H1 (cell line): ENCODE measurements around the gene WBP4. TPM values are rescaled to one million over a fixed set of nuclear protein-coding genes. Genes with fewer than 3 reads are reported as not detected.

Experiments
- CTCF ChIA-PET: fragments of 300-600 bp; sonication (Branson Sonifier 250); formaldehyde crosslinking; loops from one replicate; lab custom pipeline; 2021; ENCODE audit not compliant: partially characterized antibody; lab: Charles Lee
- POLR2A ChIA-PET: fragments of 300-600 bp; sonication (Branson Sonifier 250); formaldehyde crosslinking; loops from one replicate; lab custom pipeline; 2021; ENCODE audit warnings: inconsistent platforms; ENCODE audit not compliant: partially characterized antibody; lab: Charles Lee
- DNase-seq, 2 experiments: peaks; one replicate each; pipeline versions ENCODE4 v3.0.0 to v3.0.0-alpha.2; 2010 to 2022; ENCODE audit warnings: low spot score in 2 of 2, low read depth in 1 of 2, mixed read lengths in 1 of 2
- FAIRE-seq: peaks from 2 replicates; lab custom pipeline; 2011; peaks lifted over from hg19 to GRCh38; lab: Jason Lieb, UNC
- H2AFZ ChIP-seq: 2 replicates; pipeline ENCODE4 v1.8.1; 2012; ENCODE audit warnings: low read length, inconsistent platforms
- H2AK5ac ChIP-seq: 2 replicates; pipeline ENCODE4 v1.6.1; 2013; ENCODE audit warnings: low read depth, low read length
- H2BK120ac ChIP-seq: replicated peaks from 2 replicates; pipeline ENCODE3; 2013; ENCODE audit warnings: low read depth, low read length, inconsistent platforms
- H2BK12ac ChIP-seq: 2 replicates; pipeline ENCODE4 v1.6.1; 2013; ENCODE audit warnings: low read depth, low read length
- H2BK15ac ChIP-seq: 2 replicates; pipeline ENCODE4 v1.6.1; 2013; ENCODE audit warnings: low read length
- H2BK20ac ChIP-seq: 2 replicates; pipeline ENCODE4 v1.6.1; 2013; ENCODE audit warnings: low read length
- H2BK5ac ChIP-seq: 2 replicates; pipeline ENCODE4 v1.6.1; 2013; ENCODE audit warnings: low read depth, low read length
- H3K14ac ChIP-seq: 2 replicates; pipeline ENCODE4 v1.6.1; 2013; ENCODE audit warnings: inconsistent platforms; ENCODE audit not compliant: insufficient read length
- H3K18ac ChIP-seq: 2 replicates; pipeline ENCODE4 v1.6.1; 2013; ENCODE audit warnings: low read length; ENCODE audit errors: extremely low read depth
- H3K23ac ChIP-seq: 2 replicates; pipeline ENCODE4 v1.6.1; 2013; ENCODE audit warnings: inconsistent platforms; ENCODE audit not compliant: insufficient read length
- H3K23me2 ChIP-seq: 2 replicates; pipeline ENCODE4 v1.6.1; 2013; ENCODE audit warnings: low read depth, low read length
- H3K27ac ChIP-seq: 2 replicates; pipeline ENCODE4 v1.6.1; 2011; ENCODE audit warnings: low read depth, low read length, inconsistent platforms
- H3K27me3 ChIP-seq, 4 experiments: replicated peaks in 1 of 4; 1 replicate in 1 of 4; 2 replicates in 3 of 4; pipeline versions ENCODE4 v1.6.1 to v1.8.1; 2011 to 2013; ENCODE audit warnings: low read length in 3 of 4, mild to moderate bottlenecking in 3 of 4, inconsistent platforms in 2 of 4, mixed read lengths in 2 of 4, moderate library complexity in 1 of 4; ENCODE audit not compliant: control insufficient read depth in 3 of 4, insufficient read depth in 3 of 4; ENCODE audit errors: extremely low read depth in 1 of 4
- H3K36me3 ChIP-seq, 4 experiments: 2 replicates each; pipeline versions ENCODE4 v1.6.1 to v1.8.1; 2011 to 2013; ENCODE audit warnings: mild to moderate bottlenecking in 4 of 4, low read length in 3 of 4, moderate library complexity in 2 of 4, control low read depth in 1 of 4, inconsistent platforms in 1 of 4; ENCODE audit not compliant: insufficient read depth in 4 of 4, control insufficient read depth in 2 of 4
- H3K4ac ChIP-seq: replicated peaks from 2 replicates; pipeline ENCODE3; 2013; ENCODE audit warnings: low read length, low read depth, mixed read lengths, inconsistent platforms; ENCODE audit not compliant: insufficient read length
- H3K4me1 ChIP-seq, 4 experiments: replicated peaks in 1 of 4; 1 replicate in 1 of 4; 2 replicates in 3 of 4; pipeline versions ENCODE4 v1.6.1 to v1.8.1; 2011 to 2013; ENCODE audit warnings: low read length in 3 of 4, inconsistent platforms in 2 of 4, mixed read lengths in 1 of 4; ENCODE audit not compliant: insufficient read depth in 4 of 4, control insufficient read depth in 3 of 4
- H3K4me2 ChIP-seq, 2 experiments: 2 replicates each; pipeline versions ENCODE4 v1.6.1 to v1.8.1; 2011 to 2013; ENCODE audit warnings: low read depth in 2 of 2, low read length in 2 of 2, control low read depth in 1 of 2, inconsistent platforms in 1 of 2, mild to moderate bottlenecking in 1 of 2; ENCODE audit not compliant: insufficient read depth in 1 of 2
- H3K4me3 ChIP-seq, 4 experiments: fragments of 200-600, 300-600 bp in 1 of 4; sonication (generic), shearing (Covaris generic), sonication (Bioruptor Twin) in 1 of 4; 2 replicates each; pipeline versions ENCODE4 v1.5.1 to v1.8.1; 2011 to 2016; ENCODE audit warnings: low read length in 4 of 4, low read depth in 3 of 4, control low read depth in 2 of 4, inconsistent platforms in 2 of 4, mild to moderate bottlenecking in 2 of 4, mixed read lengths in 1 of 4, moderate library complexity in 1 of 4; ENCODE audit not compliant: insufficient read depth in 2 of 4; ENCODE audit errors: extremely low read depth in 1 of 4
- H3K56ac ChIP-seq: replicated peaks from 2 replicates; pipeline ENCODE3; 2013; ENCODE audit warnings: low read depth, mild to moderate bottlenecking, mixed read lengths, low read length, inconsistent platforms; ENCODE audit not compliant: insufficient read length
- H3K79me1 ChIP-seq: 2 replicates; pipeline ENCODE4 v1.6.1; 2013; ENCODE audit warnings: low read depth, low read length, control low read depth
- H3K79me2 ChIP-seq, 2 experiments: 2 replicates each; pipeline versions ENCODE4 v1.6.1 to v1.8.1; 2012 to 2013; ENCODE audit warnings: low read length in 2 of 2, mild to moderate bottlenecking in 2 of 2, inconsistent platforms in 1 of 2; ENCODE audit not compliant: insufficient read depth in 2 of 2, control insufficient read depth in 1 of 2
- H3K9ac ChIP-seq, 4 experiments: replicated peaks in 1 of 4; 1 replicate in 1 of 4; 2 replicates in 3 of 4; pipeline versions ENCODE4 v1.6.1 to v1.8.1; 2011 to 2013; ENCODE audit warnings: low read depth in 3 of 4, low read length in 3 of 4, control low read depth in 2 of 4, mild to moderate bottlenecking in 2 of 4, moderate library complexity in 2 of 4, inconsistent platforms in 1 of 4; ENCODE audit errors: extremely low read depth in 1 of 4
- H3K9me3 ChIP-seq, 2 experiments: 2 replicates each; pipeline versions ENCODE4 v1.6.1 to v1.8.1; 2012 to 2013; ENCODE audit warnings: mild to moderate bottlenecking in 2 of 2, moderate library complexity in 2 of 2, control low read depth in 1 of 2, inconsistent platforms in 1 of 2, low read depth in 1 of 2, low read length in 1 of 2, mixed read lengths in 1 of 2; ENCODE audit not compliant: insufficient read depth in 2 of 2
- H4K20me1 ChIP-seq, 2 experiments: replicated peaks in 1 of 2; 2 replicates each; pipeline versions ENCODE3 to v1.8.1; 2011 to 2013; ENCODE audit warnings: inconsistent platforms in 2 of 2, low read length in 2 of 2, mild to moderate bottlenecking in 1 of 2; ENCODE audit not compliant: insufficient read depth in 2 of 2, control insufficient read depth in 1 of 2
- H4K5ac ChIP-seq: 2 replicates; pipeline ENCODE4 v1.6.1; 2013; ENCODE audit warnings: low read length, low read depth, mixed read lengths, inconsistent platforms; ENCODE audit not compliant: insufficient read length
- H4K8ac ChIP-seq: 2 replicates; pipeline ENCODE4 v1.8.0; 2013; ENCODE audit warnings: mild to moderate bottlenecking, moderate library complexity, low read length, inconsistent platforms; ENCODE audit not compliant: insufficient read depth; ENCODE audit errors: extremely low read depth
- H4K91ac ChIP-seq: replicated peaks from 2 replicates; pipeline ENCODE3; 2013; ENCODE audit warnings: low read length, mixed read lengths, inconsistent platforms; ENCODE audit not compliant: insufficient read length
- BCL11A ChIP-seq, 2 experiments: IDR thresholded peaks; one replicate each; pipeline ENCODE4 v1.6.1; 2011; ENCODE audit warnings: low read depth in 2 of 2, low read length in 2 of 2, mild to moderate bottlenecking in 2 of 2
- CHD1 ChIP-seq: IDR thresholded peaks from 2 replicates; pipeline ENCODE4 v1.6.1; 2012; ENCODE audit warnings: low read depth, low read length, improper control_type of control experiment
- HDAC2 ChIP-seq, 2 experiments: fragments of 300-600 bp in 1 of 2; sonication (generic) in 1 of 2; IDR thresholded peaks; 2 replicates each; pipeline ENCODE4 v1.6.1; 2011 to 2012; ENCODE audit warnings: low read depth in 2 of 2, low read length in 2 of 2, mild to moderate bottlenecking in 2 of 2, moderate library complexity in 2 of 2, borderline replicate concordance in 1 of 2, inconsistent platforms in 1 of 2
- POU5F1 ChIP-seq: IDR thresholded peaks from 2 replicates; pipeline ENCODE4 v1.6.1; 2011; ENCODE audit warnings: low read depth, mild to moderate bottlenecking, low read length, moderate library complexity
- RAD21 ChIP-seq, 2 experiments: IDR thresholded peaks in 1 of 2; conservative IDR thresholded peaks in 1 of 2; 2 replicates each; pipeline ENCODE4 v1.6.1; 2011; ENCODE audit warnings: low read depth in 2 of 2, low read length in 2 of 2, improper control_type of control experiment in 1 of 2, inconsistent platforms in 1 of 2, mild to moderate bottlenecking in 1 of 2, moderate library complexity in 1 of 2
- TAF7 ChIP-seq: optimal IDR thresholded peaks from 2 replicates; pipeline ENCODE3; 2011; ENCODE audit warnings: low read depth, mild to moderate bottlenecking, inconsistent platforms, low read length, moderate library complexity, borderline replicate concordance
- TCF12 ChIP-seq: IDR thresholded peaks from 2 replicates; pipeline ENCODE4 v1.6.1; 2011; ENCODE audit warnings: low read depth, mild to moderate bottlenecking, low read length
- YY1 ChIP-seq: IDR thresholded peaks from 2 replicates; pipeline ENCODE4 v1.6.1; 2011; ENCODE audit warnings: low read depth, mild to moderate bottlenecking, low read length
- WGBS, 2 experiments: shearing (Covaris generic) in 1 of 2; methylation state at CpG; one replicate each; pipeline versions ENCODE4 v1.1.6 to v1.1.7; 2013 to 2015; ENCODE audit warnings: low lambda C conversion rate in 2 of 2, mixed read lengths in 2 of 2, inconsistent platforms in 1 of 2, low coverage in 1 of 2, missing lambda C conversion rate in 1 of 2; ENCODE audit not compliant: insufficient replicate concordance in 2 of 2, insufficient coverage in 1 of 2, insufficient read length in 1 of 2; ENCODE audit errors: extremely low coverage in 1 of 2, missing lambda C conversion rate in 1 of 2; 5-methylcytosine and 5-hydroxymethylcytosine counted together
- polyA plus RNA-seq, 7 experiments: library from polyadenylated mRNA; depleted of rRNA in 3 of 7; stranded (reverse) in 5 of 7; unstranded in 2 of 7; fragments of >200 nt in 5 of 7; fragments of 200-250 nt in 2 of 7; gene quantifications; 1 replicate in 5 of 7; 2 replicates in 1 of 7; 4 replicates in 1 of 7; pipeline versions ENCODE4 v1.2.1 to v1.2.3, GENCODE V29; 2011 to 2013; ENCODE audit warnings: missing spikeins in 2 of 7, mixed read lengths in 2 of 7
- total RNA-seq: library from RNA; stranded (reverse); fragmentation: NEBNext Ultra II Directional; extraction: Animal tissue kit (Norgen Biotek cat#: 25700); gene quantifications from 2 replicates; pipeline ENCODE4 v1.2.1, GENCODE V29; 2021
- TF ChIP-seq, protein P1 (sequence below): IDR thresholded peaks from 2 replicates; pipeline ENCODE4 v1.6.1; 2012; ENCODE audit warnings: low read length, inconsistent platforms

WBP4 gene
- total and polyA plus RNA-seq, 2 of the 8 experiments (the other 6 are each of a cell fraction or from before 2014, with no cell fraction given): 3.0 to 10.0 TPM

- no peak overlapping the region for H4K8ac ChIP-seq
- no peak overlapping the region for H4K91ac ChIP-seq
- H3K27ac ChIP-seq: no peak overlapping the region
- no peak overlapping the region for H3K18ac ChIP-seq
- no peaks in the 10 kb centered on the region for H4K20me1 ChIP-seq
- no peak for DNase-seq
- no peak overlapping the region for H2AFZ ChIP-seq
- H2BK20ac ChIP-seq: no peak overlapping the region
- CTCF ChIA-PET: interaction anchor here (1.0 to 2.2 kb wide), 4 partner anchors 10 to 45 kb away, joined by 3 to 7 read pairs (median 4); no protein-coding TSS in a partner anchor
- H2AK5ac ChIP-seq: no peak overlapping the region
- no peaks in the 10 kb centered on the region for H3K23me2 ChIP-seq
- no peak overlapping the region for H3K4me2 ChIP-seq
- H2BK120ac ChIP-seq: no peak overlapping the region
- TF ChIP-seq YY1: no peak
- TF ChIP-seq TAF7: no peak
- TF ChIP-seq HDAC2 (IDR thresholded peaks at IDR 0.05; ENCODE audit: borderline replicate concordance in 1 of 2, low read depth in 2 of 2, low read length in 2 of 2): no peak
- TF ChIP-seq RAD21 (IDR thresholded peaks at IDR 0.05 in 1 of 2, conservative IDR thresholded peaks at IDR 0.05 in 1 of 2; ENCODE audit: low read depth in 2 of 2, low read length in 2 of 2): no peak
- TF ChIP-seq, protein P1, sequence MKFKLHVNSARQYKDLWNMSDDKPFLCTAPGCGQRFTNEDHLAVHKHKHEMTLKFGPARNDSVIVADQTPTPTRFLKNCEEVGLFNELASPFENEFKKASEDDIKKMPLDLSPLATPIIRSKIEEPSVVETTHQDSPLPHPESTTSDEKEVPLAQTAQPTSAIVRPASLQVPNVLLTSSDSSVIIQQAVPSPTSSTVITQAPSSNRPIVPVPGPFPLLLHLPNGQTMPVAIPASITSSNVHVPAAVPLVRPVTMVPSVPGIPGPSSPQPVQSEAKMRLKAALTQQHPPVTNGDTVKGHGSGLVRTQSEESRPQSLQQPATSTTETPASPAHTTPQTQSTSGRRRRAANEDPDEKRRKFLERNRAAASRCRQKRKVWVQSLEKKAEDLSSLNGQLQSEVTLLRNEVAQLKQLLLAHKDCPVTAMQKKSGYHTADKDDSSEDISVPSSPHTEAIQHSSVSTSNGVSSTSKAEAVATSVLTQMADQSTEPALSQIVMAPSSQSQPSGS: no peak
- no peak for TF ChIP-seq POU5F1
- TF ChIP-seq TCF12: no peak
- no peak for TF ChIP-seq BCL11A (IDR thresholded peaks at IDR 0.05; ENCODE audit: low read depth in 2 of 2, low read length in 2 of 2)
- no peak for TF ChIP-seq CHD1
- TF ChIP-seq, all 59 proteins: peak for 0
- Histone ChIP-seq H4K5ac (no peak overlapping the region), H3K4me1 (peaks cover 0 to 20% (median 0%) of the 10 kb centered on the region in 4 experiments; a peak in 4 of 7 replicates), H2BK12ac (no peak overlapping the region), H3K9ac (no peak overlapping the region), H3K79me2 (no peaks in the 10 kb centered on the region), H2BK5ac (no peak overlapping the region), H3K56ac (no peak overlapping the region), H3K27me3 (no peaks in the 10 kb centered on the region), H2BK15ac (no peak overlapping the region), H3K9me3 (no peaks in the 10 kb centered on the region), H3K4me3 (no peak overlapping the region), H3K36me3 (no peaks in the 10 kb centered on the region), H3K14ac (no peak overlapping the region), H3K23ac (no peak overlapping the region), H3K79me1 (no peaks in the 10 kb centered on the region), H3K4ac (no peak overlapping the region)
- 87% methylated on average over 2 of the region's 2 CpGs; no CpG with 5 or more reads in 1 of the 2 experiments for WGBS, 2 experiments
- POLR2A ChIA-PET: interaction anchor here (1.2 to 1.4 kb wide), 2 partner anchors 41 kb away, joined by 3 read pairs; partner anchors contain the start of gene WBP4
- no peak for FAIRE-seq
Measured at GRCh38 chr13:41019578-41020347, 41.5 kb upstream of the WBP4 start.
